ENCODE results near the gene NRL. TPM values are rescaled to one million over a fixed set of nuclear protein-coding genes. Genes with fewer than 3 reads are reported as not detected.

NRL gene
- total and polyA plus RNA-seq, 2 donors (not counting 3 experiments of a cell fraction or from before 2014, with no cell fraction given), result 0.71 to 1.1 TPM

- Histone ChIP-seq H3K4me1 (ENCODE audit: control insufficient read depth, extremely low read depth, insufficient read depth, low read length) (no peaks in the 10 kb centered on the region), H3K27me3 (ENCODE audit: control insufficient read depth in 2 of 2, insufficient read depth in 2 of 2, low read length in 2 of 2) (no peaks in the 10 kb centered on the region), H2AFZ (ENCODE audit: low read depth, low read length) (no peak overlapping the region), H3K9me3 (replicated peaks; ENCODE audit: control insufficient read depth, insufficient read depth, low read length) (no peaks in the 10 kb centered on the region), H3K4me3 (replicated peaks in 1 of 3; ENCODE audit: insufficient read depth in 1 of 3, low read depth in 1 of 3, low read length in 3 of 3) (no peak overlapping the region), H3K9me1 (replicated peaks; ENCODE audit: control insufficient read depth, extremely low read depth, insufficient read depth, low read length) (no peaks in the 10 kb centered on the region), H3K36me3 (ENCODE audit: control insufficient read depth in 2 of 2, extremely low read depth in 1 of 2, insufficient read depth in 2 of 2, low read length in 2 of 2) (peaks cover 11 to 38% of the 10 kb centered on the region in 2 experiments), H4K20me1 (replicated peaks; ENCODE audit: control insufficient read depth, extremely low read depth, insufficient read depth, low read length) (no peaks in the 10 kb centered on the region), H3K4me2 (ENCODE audit: insufficient read depth, low read length) (no peak overlapping the region), H3K9ac (replicated peaks; ENCODE audit: extremely low read depth, insufficient read depth, low read length) (no peak overlapping the region), H3K79me2 (ENCODE audit: control insufficient read depth, insufficient read depth, low read length) (no peaks in the 10 kb centered on the region), H3K27ac (ENCODE audit: insufficient read depth, low read depth, low read length) (no peak overlapping the region)
- intact Hi-C loops (cut with micrococcal nuclease), result no loop called here
- ChIA-PET CTCF (no interaction called here), POLR2A (no interaction called here)
- no peak for FAIRE-seq
- DNase-seq (ENCODE audit: low read depth, low spot score), result no peak
- no TSS peak for BruUV-seq (replicated peaks)
- dilution Hi-C loops (cut with MboI; ENCODE audit: extremely low pct_ligation_motif_present, low sequenced_read_pairs), result no loop called here
- TF ChIP-seq, protein P1, sequence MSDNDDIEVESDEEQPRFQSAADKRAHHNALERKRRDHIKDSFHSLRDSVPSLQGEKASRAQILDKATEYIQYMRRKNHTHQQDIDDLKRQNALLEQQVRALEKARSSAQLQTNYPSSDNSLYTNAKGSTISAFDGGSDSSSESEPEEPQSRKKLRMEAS (IDR thresholded peaks at IDR 0.05; ENCODE audit: insufficient read depth, insufficient read length), result no peak
- TF ChIP-seq, protein P2, sequence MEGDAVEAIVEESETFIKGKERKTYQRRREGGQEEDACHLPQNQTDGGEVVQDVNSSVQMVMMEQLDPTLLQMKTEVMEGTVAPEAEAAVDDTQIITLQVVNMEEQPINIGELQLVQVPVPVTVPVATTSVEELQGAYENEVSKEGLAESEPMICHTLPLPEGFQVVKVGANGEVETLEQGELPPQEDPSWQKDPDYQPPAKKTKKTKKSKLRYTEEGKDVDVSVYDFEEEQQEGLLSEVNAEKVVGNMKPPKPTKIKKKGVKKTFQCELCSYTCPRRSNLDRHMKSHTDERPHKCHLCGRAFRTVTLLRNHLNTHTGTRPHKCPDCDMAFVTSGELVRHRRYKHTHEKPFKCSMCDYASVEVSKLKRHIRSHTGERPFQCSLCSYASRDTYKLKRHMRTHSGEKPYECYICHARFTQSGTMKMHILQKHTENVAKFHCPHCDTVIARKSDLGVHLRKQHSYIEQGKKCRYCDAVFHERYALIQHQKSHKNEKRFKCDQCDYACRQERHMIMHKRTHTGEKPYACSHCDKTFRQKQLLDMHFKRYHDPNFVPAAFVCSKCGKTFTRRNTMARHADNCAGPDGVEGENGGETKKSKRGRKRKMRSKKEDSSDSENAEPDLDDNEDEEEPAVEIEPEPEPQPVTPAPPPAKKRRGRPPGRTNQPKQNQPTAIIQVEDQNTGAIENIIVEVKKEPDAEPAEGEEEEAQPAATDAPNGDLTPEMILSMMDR (IDR thresholded peaks at IDR 0.05; ENCODE audit: extremely low read depth in 1 of 2, insufficient read depth in 1 of 2, low read depth in 1 of 2, low read length in 2 of 2), result no peak
- TF ChIP-seq EZH2 (IDR thresholded peaks at IDR 0.05; ENCODE audit: borderline replicate concordance, low read depth, low read length, severe bottlenecking) (no peak), POLR2AphosphoS5 (IDR thresholded peaks at IDR 0.05; ENCODE audit: insufficient read depth, low read depth, low read length) (no peak), JUN (IDR thresholded peaks at IDR 0.05; ENCODE audit: borderline replicate concordance, insufficient read depth, insufficient read length, low read depth) (no peak), FOS (IDR thresholded peaks at IDR 0.05; ENCODE audit: borderline replicate concordance, insufficient read depth, low read length) (no peak), GATA2 (IDR thresholded peaks at IDR 0.05; ENCODE audit: insufficient read depth, insufficient read length, low read depth, low read length) (no peak), POLR2A (IDR thresholded peaks at IDR 0.05; ENCODE audit: low read depth, low read length) (no peak), MYC (IDR thresholded peaks at IDR 0.05; ENCODE audit: low read depth, low read length) (no peak)
Observed at GRCh38 chr14:24121210-24121609, 6.5 kb upstream of the NRL start.

All from endothelial cell of umbilical vein (primary cell).